Measurements from ENCODE around the gene PTGES2.

Gene PTGES2

DNA sequence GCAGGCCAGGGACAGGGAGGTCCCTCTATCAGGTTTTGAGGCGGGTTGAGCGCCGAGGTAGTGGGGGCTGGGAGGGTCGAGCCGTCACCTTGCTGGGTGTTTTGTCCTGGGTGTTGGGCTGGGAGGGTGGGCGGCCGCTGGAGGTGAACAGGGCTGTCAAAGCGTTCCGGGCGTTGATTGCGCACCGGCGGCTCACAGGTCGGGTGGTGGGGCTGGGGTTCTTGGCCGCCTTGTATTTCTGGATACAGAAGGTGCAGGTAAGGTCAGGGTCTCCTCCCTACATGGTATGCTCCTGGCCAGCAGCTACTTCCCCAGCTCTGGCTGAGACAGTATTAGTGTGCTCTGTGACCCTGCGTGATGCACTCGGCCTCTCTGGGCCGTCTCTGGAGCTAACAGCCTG is 38.6 kb upstream of the PTGES2 start:
- TF ChIP-seq, protein P1, sequence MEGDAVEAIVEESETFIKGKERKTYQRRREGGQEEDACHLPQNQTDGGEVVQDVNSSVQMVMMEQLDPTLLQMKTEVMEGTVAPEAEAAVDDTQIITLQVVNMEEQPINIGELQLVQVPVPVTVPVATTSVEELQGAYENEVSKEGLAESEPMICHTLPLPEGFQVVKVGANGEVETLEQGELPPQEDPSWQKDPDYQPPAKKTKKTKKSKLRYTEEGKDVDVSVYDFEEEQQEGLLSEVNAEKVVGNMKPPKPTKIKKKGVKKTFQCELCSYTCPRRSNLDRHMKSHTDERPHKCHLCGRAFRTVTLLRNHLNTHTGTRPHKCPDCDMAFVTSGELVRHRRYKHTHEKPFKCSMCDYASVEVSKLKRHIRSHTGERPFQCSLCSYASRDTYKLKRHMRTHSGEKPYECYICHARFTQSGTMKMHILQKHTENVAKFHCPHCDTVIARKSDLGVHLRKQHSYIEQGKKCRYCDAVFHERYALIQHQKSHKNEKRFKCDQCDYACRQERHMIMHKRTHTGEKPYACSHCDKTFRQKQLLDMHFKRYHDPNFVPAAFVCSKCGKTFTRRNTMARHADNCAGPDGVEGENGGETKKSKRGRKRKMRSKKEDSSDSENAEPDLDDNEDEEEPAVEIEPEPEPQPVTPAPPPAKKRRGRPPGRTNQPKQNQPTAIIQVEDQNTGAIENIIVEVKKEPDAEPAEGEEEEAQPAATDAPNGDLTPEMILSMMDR (IDR thresholded peaks at IDR 0.05) = no peak

DNA sequence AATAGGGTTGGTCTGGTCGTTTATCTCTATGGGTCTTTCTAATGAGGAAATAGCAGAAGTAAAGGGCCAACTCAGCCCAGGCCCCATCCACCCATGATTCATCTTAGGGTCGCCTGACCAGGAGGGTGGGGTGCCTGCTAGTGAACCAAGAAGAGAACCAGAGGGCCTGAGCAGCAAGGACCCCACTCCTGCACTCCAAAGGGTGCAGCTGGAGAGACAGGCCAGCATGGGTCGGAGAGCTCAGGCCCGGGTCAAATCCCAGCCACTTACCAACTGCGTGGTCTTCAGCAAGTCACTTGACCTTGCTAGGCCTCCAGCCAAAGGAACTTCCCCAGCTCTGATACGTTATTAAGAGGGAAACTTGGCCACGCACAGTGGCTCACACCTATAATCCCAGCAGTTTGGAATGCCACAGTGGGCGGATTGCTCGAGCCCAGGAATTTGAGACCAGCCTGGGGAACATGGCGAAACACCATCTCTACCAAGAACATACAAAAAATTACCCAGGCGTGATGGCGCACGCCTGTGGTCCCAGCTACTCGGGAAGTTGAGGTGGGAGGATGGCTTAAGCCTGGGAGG is 36.9 kb upstream of the PTGES2 start:
- TF ChIP-seq, protein P1 (IDR thresholded peaks at IDR 0.05) = no peak

DNA sequence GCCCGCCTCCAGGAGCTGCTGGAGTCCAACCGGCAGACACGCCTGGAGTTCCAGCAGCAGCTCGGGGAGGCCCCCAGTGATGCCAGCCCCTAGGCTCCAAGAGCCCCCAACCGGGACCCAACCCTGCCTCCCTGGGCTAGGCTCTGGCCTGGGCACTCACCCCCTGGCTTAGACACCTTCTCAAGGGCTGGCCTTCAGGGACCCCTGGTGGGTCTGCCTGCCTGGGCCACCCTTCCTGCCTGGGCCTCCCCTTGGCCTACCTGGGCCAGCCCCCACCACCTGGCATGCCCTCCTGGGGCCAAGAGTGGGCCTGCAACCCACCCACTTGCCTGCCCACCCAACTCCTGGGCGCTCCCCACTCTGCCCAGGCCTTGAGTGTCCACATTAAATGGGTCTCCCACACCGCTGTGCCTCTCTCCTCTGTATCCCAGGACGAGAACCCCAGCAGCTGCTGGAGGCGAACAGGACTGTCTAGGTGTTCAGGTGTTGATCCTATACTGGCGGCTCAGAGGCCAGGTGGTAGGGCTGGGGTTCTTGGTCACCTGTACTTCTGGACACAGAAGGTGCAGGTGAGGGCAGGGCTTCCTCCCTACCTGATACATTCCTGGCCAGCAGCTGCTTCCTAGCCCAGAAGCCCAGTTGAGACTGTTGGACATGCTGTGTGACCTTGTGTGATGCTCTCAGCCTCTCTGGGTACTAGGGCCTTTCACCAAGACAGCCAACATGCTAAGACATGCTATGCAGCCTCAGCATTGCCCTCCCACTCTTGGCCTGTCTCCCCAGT is 36.2 kb upstream of the PTGES2 start:
- TF ChIP-seq, protein P1 (IDR thresholded peaks at IDR 0.05) = no peak

DNA sequence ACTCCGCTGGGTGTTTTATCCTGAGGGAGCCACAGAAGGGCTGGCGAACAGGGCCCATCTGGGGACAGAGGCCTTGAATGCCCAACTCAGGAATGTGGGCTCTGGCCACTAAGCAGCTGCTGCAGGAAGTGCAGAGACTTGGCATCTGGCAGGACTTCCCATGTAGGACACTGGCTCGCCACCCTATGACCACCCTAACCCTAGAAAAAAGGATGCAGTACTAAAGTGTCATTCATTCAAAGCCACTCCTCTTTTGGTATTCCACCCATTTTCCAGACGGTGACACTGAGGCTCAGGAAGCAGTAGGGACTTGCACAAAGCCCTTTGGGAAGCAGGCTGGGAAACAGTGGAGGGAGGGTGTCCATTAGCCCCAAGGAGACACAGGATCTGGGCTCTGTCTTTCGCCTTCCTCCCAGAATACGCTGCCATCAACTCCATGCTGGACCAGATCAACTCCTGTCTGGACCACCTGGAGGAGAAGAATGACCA is 35.5 kb upstream of the PTGES2 start:
- TF ChIP-seq, protein P1 (IDR thresholded peaks at IDR 0.05) = no peak

DNA sequence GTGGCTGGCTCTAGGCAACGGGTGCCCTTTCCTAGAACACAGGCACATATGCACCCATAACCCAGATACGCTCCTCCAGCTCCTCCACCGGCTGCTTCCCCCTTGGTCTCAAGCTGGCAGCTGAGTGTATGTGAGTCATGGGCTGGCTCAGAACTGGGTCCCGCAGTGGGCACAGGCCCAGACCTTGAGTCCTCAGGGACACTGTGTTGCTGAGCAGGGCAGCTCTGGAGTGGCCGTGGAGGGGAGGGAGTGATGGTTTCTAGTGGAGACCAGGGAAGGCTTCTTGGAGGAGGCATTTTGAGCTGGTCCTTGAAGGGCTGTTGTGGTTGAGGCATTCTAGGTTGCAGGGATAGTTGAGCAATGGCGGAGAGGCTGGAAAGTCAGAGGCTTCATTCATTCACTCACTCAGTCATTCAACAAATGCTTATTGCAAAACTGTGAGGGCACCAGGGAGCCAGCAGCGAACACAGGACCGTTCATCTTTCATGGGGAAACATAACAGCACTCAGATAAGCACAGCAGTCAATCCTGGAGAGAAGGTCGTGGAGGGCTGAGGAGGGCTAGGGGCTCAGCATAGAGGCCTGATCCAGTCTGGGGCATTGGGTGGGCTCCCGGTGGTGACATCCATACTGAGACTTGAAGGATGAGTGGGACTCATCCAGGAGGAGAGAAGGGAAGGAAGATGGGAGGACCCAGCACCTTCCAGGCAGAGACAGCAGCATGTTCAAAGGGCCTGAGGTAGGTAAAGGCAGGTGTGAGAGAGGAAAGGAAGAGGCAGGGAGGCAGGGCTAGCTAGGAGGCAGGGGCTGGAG is 34.9 kb upstream of the PTGES2 start:
- TF ChIP-seq, protein P1 (IDR thresholded peaks at IDR 0.05) = no peak

DNA sequence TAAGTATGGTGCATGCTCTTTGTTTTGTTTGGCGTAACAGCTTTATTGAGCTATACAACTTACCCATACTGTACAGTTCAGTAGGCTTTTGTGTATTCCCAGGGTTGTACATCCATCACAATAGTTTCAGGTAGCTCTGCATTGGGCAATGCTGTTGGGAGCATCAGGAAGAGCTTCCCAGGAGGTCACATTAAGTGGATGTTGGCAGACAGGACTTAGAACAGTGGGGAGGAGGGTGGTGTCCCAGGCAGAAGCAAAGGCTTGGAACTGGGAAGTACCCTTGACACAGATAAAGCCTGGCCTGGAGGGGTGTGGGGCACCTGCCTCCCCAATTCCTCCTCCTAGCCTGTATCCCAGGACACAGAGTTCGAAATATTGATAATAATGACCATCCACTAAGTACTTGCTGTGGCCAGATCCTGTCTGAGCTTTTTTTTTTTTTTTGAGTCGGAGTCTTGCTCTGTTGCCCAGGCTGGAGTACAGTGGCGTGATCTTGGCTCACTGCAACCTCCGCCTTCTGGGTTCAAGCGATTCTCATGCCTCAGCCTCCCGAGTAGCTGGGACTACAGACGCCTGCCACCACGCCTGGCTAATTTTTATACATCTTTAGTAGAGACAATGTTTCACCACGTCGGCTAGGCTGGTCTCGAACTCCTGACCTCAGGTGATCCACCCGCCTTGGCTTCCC is 33.8 kb upstream of the PTGES2 start:
- TF ChIP-seq, protein P1 (IDR thresholded peaks at IDR 0.05) = no peak

DNA sequence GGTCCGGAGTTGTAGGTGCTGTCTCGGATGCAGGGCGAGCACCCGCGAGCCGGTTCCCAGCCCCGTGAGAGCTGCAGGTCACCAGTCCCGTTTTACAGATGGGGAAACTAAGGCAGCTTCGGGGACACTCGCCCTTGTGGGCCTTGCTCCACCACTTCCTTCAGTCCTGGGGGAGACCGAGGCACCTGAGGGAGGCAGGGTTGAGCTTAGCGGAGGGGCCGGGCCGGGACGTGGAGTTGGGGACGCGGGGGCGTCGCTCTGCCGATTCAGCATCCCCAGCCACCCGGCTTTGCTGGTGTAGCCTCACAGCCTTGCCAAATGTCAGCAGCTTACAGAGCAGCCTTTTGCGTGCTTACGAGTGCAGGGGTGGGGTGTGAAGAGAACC is 33.1 kb upstream of the PTGES2 start:
- TF ChIP-seq, protein P1 (IDR thresholded peaks at IDR 0.05) = no peak

All from LNCAP (cell line).